OCI-LY7 (cell line): ENCODE data around the gene MEIOB. TPM values are rescaled to one million over a fixed set of nuclear protein-coding genes. Genes with fewer than 3 reads are reported as not detected.

Experiments used
- BruUV-seq: library from RNA; stranded (reverse); fragments of 400-500 nt; replicated peaks from 2 replicates; lab custom pipeline; 2021; lab: Mats Ljungman, UMichigan
- CTCF ChIA-PET: fragments of 300-600 bp; sonication (Branson Sonifier 250); formaldehyde crosslinking; loops from one replicate; lab custom pipeline; 2022; ENCODE audit warnings: antibody characterized with exemption; ENCODE audit not compliant: unreplicated experiment; lab: Charles Lee
- POLR2A ChIA-PET: fragments of 300-600 bp; sonication (Branson Sonifier 250); formaldehyde crosslinking; loops from one replicate; lab custom pipeline; 2022; ENCODE audit warnings: antibody characterized with exemption; lab: Charles Lee
- DNase-seq: peaks from one replicate; pipeline ENCODE4 v3.0.0-alpha.2; 2015; ENCODE audit warnings: low spot score
- H2AFZ ChIP-seq: fragments of 200-600 bp; sonication (generic), shearing (Covaris generic); 2 replicates; pipeline ENCODE4 v1.6.1; 2014; ENCODE audit warnings: mild to moderate bottlenecking, antibody characterized with exemption, low read length, moderate library complexity
- H3K27ac ChIP-seq: fragments of 200-600 bp; sonication (generic); 2 replicates; pipeline ENCODE4 v1.5.1; 2014; ENCODE audit warnings: mixed run types, low read depth, mild to moderate bottlenecking, moderate library complexity, low read length, inconsistent platforms; ENCODE audit not compliant: poor library complexity, severe bottlenecking
- H3K36me3 ChIP-seq: fragments of 200-600 bp; sonication (generic); 2 replicates; pipeline ENCODE4 v1.6.1; 2014; ENCODE audit warnings: mild to moderate bottlenecking, antibody characterized with exemption, low read length, moderate library complexity, mixed read lengths; ENCODE audit not compliant: insufficient read depth
- H3K4me1 ChIP-seq: fragments of 200-600 bp; sonication (generic); 2 replicates; pipeline ENCODE4 v1.5.1; 2014; ENCODE audit warnings: mild to moderate bottlenecking, low read length; ENCODE audit not compliant: insufficient read depth, poor library complexity, severe bottlenecking
- H3K4me2 ChIP-seq: fragments of 200-600 bp; sonication (generic); 2 replicates; pipeline ENCODE4 v1.6.1; 2014; ENCODE audit warnings: mild to moderate bottlenecking, low read length
- H3K4me3 ChIP-seq: fragments of 200-600 bp; sonication (generic); 2 replicates; pipeline ENCODE4 v1.5.1; 2014; ENCODE audit warnings: mild to moderate bottlenecking, low read depth, low read length; ENCODE audit not compliant: poor library complexity, severe bottlenecking
- H3K79me2 ChIP-seq: fragments of 200-600 bp; sonication (generic); 2 replicates; pipeline ENCODE4 v1.6.1; 2016; ENCODE audit warnings: low read depth, mild to moderate bottlenecking, low read length, moderate library complexity, mixed read lengths; ENCODE audit not compliant: insufficient read depth
- H3K9me2 ChIP-seq: fragments of 200-600 bp; sonication (generic); 2 replicates; pipeline ENCODE4 v1.6.1; 2016; ENCODE audit warnings: mild to moderate bottlenecking, low read length, mixed read lengths; ENCODE audit not compliant: insufficient read depth
- H3K9me3 ChIP-seq: fragments of 200-600 bp; sonication (generic); 2 replicates; pipeline ENCODE4 v1.6.1; 2014; ENCODE audit warnings: mild to moderate bottlenecking, mixed run types, low read length, mixed read lengths
- H4K20me1 ChIP-seq: fragments of 200-600 bp; sonication (generic); 2 replicates; pipeline ENCODE4 v1.6.1; 2014; ENCODE audit warnings: mild to moderate bottlenecking, antibody characterized with exemption, low read length, moderate library complexity, mixed read lengths; ENCODE audit not compliant: insufficient read depth
- CTCF ChIP-seq: fragments of 200-600 bp; sonication (generic); conservative IDR thresholded peaks from 2 replicates; pipeline ENCODE4 v1.5.1; 2014; ENCODE audit warnings: mild to moderate bottlenecking, antibody characterized with exemption, low read length, moderate library complexity, mixed read lengths
- EZH2phosphoT487 ChIP-seq: fragments of 200-600 bp; sonication (generic); IDR thresholded peaks from 2 replicates; pipeline ENCODE4 v1.6.1; 2018; ENCODE audit warnings: low read depth, borderline replicate concordance, mild to moderate bottlenecking, mixed run types, antibody characterized with exemption, low read length, moderate library complexity, mixed read lengths
- intact Hi-C: fragments of 100-400 bp; cut with micrococcal nuclease; formaldehyde crosslinking; loops from one replicate; pipeline ENCODE4 v1.10.0; 2022; ENCODE audit not compliant: unreplicated experiment
- total RNA-seq, 2 experiments: library from RNA; depleted of rRNA in 1 of 2; stranded (reverse); fragments of >200 nt in 1 of 2; shearing (Covaris generic) in 1 of 2; gene quantifications; 2 replicates each; pipeline ENCODE4 v1.2.3, GENCODE V29; 2014 to 2022

The MEIOB gene
- total RNA-seq, 2 experiments from 2014 or later, result not detected

DNA sequence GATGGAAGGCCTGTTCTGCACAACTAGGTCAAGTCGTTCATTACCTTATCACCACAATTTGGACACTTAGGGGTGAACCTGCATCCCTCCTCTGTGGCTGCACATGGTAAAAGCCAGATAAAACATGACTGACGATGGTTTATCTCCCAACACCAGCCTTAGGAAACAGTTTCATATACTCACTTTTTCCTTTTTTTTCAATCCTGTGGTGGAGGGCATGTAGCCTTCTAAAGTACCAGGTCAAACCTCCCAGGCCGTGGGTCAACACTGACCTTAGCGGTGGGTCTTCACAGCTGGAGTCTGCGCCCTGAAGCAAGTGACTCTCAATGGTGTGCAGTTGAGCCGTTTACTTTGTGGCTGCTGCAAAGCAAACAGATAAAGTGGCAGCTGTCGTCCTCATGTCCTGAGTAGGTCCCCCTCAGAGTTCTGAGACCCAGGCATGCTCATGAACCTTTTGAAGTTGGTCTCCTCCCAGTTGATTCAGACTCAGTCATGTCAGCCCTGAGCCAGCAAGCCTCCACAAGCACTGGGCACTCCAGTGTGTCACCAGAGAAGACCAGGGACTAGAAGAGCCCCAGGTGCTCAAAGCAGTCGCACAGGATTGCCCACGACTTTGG lies 39.0 kb downstream of the MEIOB start:
- Histone ChIP-seq H3K9me2 (no peaks in the 10 kb centered on the region), H3K4me2 (no peak overlapping the region), H4K20me1 (no peaks in the 10 kb centered on the region), H3K4me3 (no peak overlapping the region), H3K79me2 (no peaks in the 10 kb centered on the region), H2AFZ (no peak overlapping the region), H3K4me1 (peaks cover 13% of the 10 kb centered on the region), H3K27ac (no peak overlapping the region), H3K9me3 (no peaks in the 10 kb centered on the region), H3K36me3 (no peaks in the 10 kb centered on the region)
- BruUV-seq, result no TSS peak
- TF ChIP-seq EZH2phosphoT487 (no peak), CTCF (no peak)
- POLR2A ChIA-PET, result no interaction called here
- no peak for DNase-seq
- CTCF ChIA-PET, result no interaction called here
- intact Hi-C loops, result no loop called here

- no peaks in the 10 kb centered on the region for H3K9me3 ChIP-seq
- TF ChIP-seq EZH2phosphoT487, result no peak
- CTCF ChIA-PET, result no interaction called here
- no peak overlapping the region for H2AFZ ChIP-seq
- H3K79me2 ChIP-seq, result no peaks in the 10 kb centered on the region
- no peaks in the 10 kb centered on the region for H3K36me3 ChIP-seq
- peaks cover 19% of the 10 kb centered on the region for H3K4me1 ChIP-seq
- no peak overlapping the region for H3K4me3 ChIP-seq
- no peaks in the 10 kb centered on the region for H4K20me1 ChIP-seq
- no TSS peak for BruUV-seq
- POLR2A ChIA-PET, result no interaction called here
- intact Hi-C loops, result no loop called here
- no peak overlapping the region for H3K27ac ChIP-seq
- DNase-seq, result no peak
- H3K9me2 ChIP-seq, result no peaks in the 10 kb centered on the region
- no peak overlapping the region for H3K4me2 ChIP-seq
Observed at GRCh38 chr16:1831186-1832075, 40.5 kb downstream of the MEIOB start.

- H3K27ac ChIP-seq, result no peak overlapping the region
Observed at GRCh38 chr16:1830213-1830612, 41.8 kb downstream of the MEIOB start.

More at GRCh38 chr16:1830213-1830612, 41.8 kb downstream of the MEIOB start:
- Histone ChIP-seq H3K9me2 (no peaks in the 10 kb centered on the region), H3K36me3 (no peaks in the 10 kb centered on the region), H3K4me1 (peaks cover 19% of the 10 kb centered on the region), H3K9me3 (no peaks in the 10 kb centered on the region), H4K20me1 (no peaks in the 10 kb centered on the region), H3K4me2 (no peak overlapping the region), H3K79me2 (no peaks in the 10 kb centered on the region), H3K4me3 (no peak overlapping the region), H2AFZ (no peak overlapping the region)
- intact Hi-C loops, result no loop called here
- BruUV-seq, result no TSS peak
- no peak for TF ChIP-seq EZH2phosphoT487
- TF ChIP-seq CTCF, result no peak
- ChIA-PET CTCF (no interaction called here), POLR2A (interaction anchor here (0.5 kb wide), 1 partner anchor 35 kb away, joined by 3 read pairs; no protein-coding TSS in a partner anchor)
- no peak for DNase-seq
